Measurements from ENCODE around the gene MARCHF10.

MARCHF10 gene

DNA sequence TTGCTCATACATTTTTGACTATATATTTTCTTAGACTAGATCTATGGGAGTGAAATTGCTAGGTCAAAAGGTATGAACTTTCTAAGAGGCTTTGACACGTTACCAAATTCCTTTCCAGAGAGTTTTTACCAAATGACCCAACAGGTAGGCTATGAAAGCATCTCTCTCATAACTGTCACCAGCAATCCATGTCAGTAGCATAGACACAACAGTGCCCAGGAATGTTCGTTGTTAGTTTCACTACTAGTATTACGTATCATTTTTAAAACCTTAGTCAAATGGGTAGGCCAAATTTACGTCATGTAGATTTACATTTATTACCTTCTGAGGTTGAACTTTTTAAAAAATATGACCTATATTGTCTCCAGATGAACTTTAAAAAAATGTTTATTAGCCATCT is 66.8 kb downstream of the MARCHF10 start:
- ChIA-PET CTCF (no interaction called here), POLR2A (no interaction called here)
- no peak for TF ChIP-seq FOXM1 (IDR thresholded peaks at IDR 0.05; ENCODE audit: borderline replicate concordance)
- TF ChIP-seq CTBP1 (IDR thresholded peaks at IDR 0.05; ENCODE audit: borderline replicate concordance) = no peak
- no peak for TF ChIP-seq L3MBTL2 (conservative IDR thresholded peaks at IDR 0.05)
- no peak for DNase-seq (ENCODE audit: extremely low spot score)

- no peak for DNase-seq (ENCODE audit: extremely low spot score)
- TF ChIP-seq CTBP1 (IDR thresholded peaks at IDR 0.05; ENCODE audit: borderline replicate concordance) = no peak
- TF ChIP-seq PKNOX1 (IDR thresholded peaks at IDR 0.05) = no peak
- no peak for TF ChIP-seq ARNT (IDR thresholded peaks at IDR 0.05)
- TF ChIP-seq HDGF (IDR thresholded peaks at IDR 0.05; ENCODE audit: borderline replicate concordance) = no peak
- no peak for TF ChIP-seq ZNF384 (IDR thresholded peaks at IDR 0.05)
- TF ChIP-seq SUZ12 (IDR thresholded peaks at IDR 0.05) = no peak
- POLR2A ChIA-PET = no interaction called here
- CTCF ChIA-PET = no interaction called here
Measured at GRCh38 chr17:62739645-62740388, 68.3 kb downstream of the MARCHF10 start.

GRCh38 chr17:62738281-62738680 is 69.8 kb downstream of the MARCHF10 start:
- CTCF ChIA-PET = no interaction called here
- DNase-seq (ENCODE audit: extremely low spot score) = no peak
- POLR2A ChIA-PET = no interaction called here
- TF ChIP-seq PKNOX1 (IDR thresholded peaks at IDR 0.05) (no peak), BHLHE40 (IDR thresholded peaks at IDR 0.05; ENCODE audit: borderline replicate concordance) (no peak), L3MBTL2 (conservative IDR thresholded peaks at IDR 0.05) (no peak), HDGF (IDR thresholded peaks at IDR 0.05; ENCODE audit: borderline replicate concordance) (no peak), FOXM1 (IDR thresholded peaks at IDR 0.05; ENCODE audit: borderline replicate concordance) (no peak), CTBP1 (IDR thresholded peaks at IDR 0.05; ENCODE audit: borderline replicate concordance) (no peak), SP1 (IDR thresholded peaks at IDR 0.05) (no peak), LEF1 (IDR thresholded peaks at IDR 0.05; ENCODE audit: borderline replicate concordance) (no peak), ZNF384 (IDR thresholded peaks at IDR 0.05) (no peak), ARNT (IDR thresholded peaks at IDR 0.05) (no peak), FOXA1 (IDR thresholded peaks at IDR 0.05) (no peak), SUZ12 (IDR thresholded peaks at IDR 0.05) (no peak), TARDBP (IDR thresholded peaks at IDR 0.05) (no peak)

- CTCF ChIA-PET = no interaction called here
- POLR2A ChIA-PET = no interaction called here
- DNase-seq (ENCODE audit: extremely low spot score) = no peak
- TF ChIP-seq HDGF (IDR thresholded peaks at IDR 0.05; ENCODE audit: borderline replicate concordance) (no peak), SUZ12 (IDR thresholded peaks at IDR 0.05) (no peak), PKNOX1 (IDR thresholded peaks at IDR 0.05) (no peak), SP1 (IDR thresholded peaks at IDR 0.05) (no peak), ARNT (IDR thresholded peaks at IDR 0.05) (no peak)
Measured at GRCh38 chr17:62737513-62737912, 70.6 kb downstream of the MARCHF10 start.

DNA sequence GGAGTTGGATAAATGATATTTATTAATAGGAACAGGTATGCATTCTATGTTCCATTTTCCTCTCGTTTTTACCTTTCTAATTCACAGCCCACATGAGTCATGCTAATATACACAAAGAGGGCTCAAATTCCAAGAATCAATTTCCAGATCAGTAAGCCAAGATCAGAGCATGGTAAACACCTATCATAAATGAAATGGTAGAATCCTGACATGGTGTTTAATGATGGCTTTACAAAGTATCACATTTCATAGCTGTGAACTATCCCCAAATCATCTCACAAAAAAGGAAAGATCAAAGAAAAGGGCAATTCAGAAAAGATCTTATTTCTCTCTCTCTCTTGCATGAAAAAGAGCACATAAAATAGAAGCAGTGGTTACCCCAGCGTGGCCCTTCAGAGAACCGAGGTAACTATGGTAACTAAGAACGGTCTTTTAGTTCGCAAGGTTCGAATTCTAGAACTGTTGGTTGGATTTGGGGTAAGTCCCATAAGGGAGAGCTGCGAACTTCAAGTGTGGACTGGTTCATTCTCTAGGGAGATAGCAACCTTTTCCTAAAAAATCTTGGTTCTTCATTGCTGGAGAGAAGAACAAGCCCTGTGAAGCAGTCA is 73.0 kb downstream of the MARCHF10 start:
- no peak for TF ChIP-seq FOXM1 (IDR thresholded peaks at IDR 0.05; ENCODE audit: borderline replicate concordance)
- TF ChIP-seq CTBP1 (IDR thresholded peaks at IDR 0.05; ENCODE audit: borderline replicate concordance) = no peak
- TF ChIP-seq L3MBTL2 (conservative IDR thresholded peaks at IDR 0.05) = no peak
- TF ChIP-seq FOXA1 (IDR thresholded peaks at IDR 0.05) = no peak
- no peak for TF ChIP-seq SP1 (IDR thresholded peaks at IDR 0.05)
- no peak for TF ChIP-seq HDGF (IDR thresholded peaks at IDR 0.05; ENCODE audit: borderline replicate concordance)
- TF ChIP-seq FOXK2 (IDR thresholded peaks at IDR 0.05) = no peak
- TF ChIP-seq TARDBP (IDR thresholded peaks at IDR 0.05) = no peak
- no peak for TF ChIP-seq SUZ12 (IDR thresholded peaks at IDR 0.05)
- no peak for TF ChIP-seq LEF1 (IDR thresholded peaks at IDR 0.05; ENCODE audit: borderline replicate concordance)
- TF ChIP-seq BHLHE40 (IDR thresholded peaks at IDR 0.05; ENCODE audit: borderline replicate concordance) = no peak
- no peak for TF ChIP-seq NFRKB (IDR thresholded peaks at IDR 0.05)
- no peak for TF ChIP-seq ELF4 (IDR thresholded peaks at IDR 0.05)
- no peak for TF ChIP-seq ARNT (IDR thresholded peaks at IDR 0.05)
- ChIA-PET CTCF (no interaction called here), POLR2A (interaction anchor here (0.8 kb wide), 1 partner anchor 11 kb away, joined by 3 read pairs; no protein-coding TSS in a partner anchor)
- DNase-seq (ENCODE audit: extremely low spot score) = no peak

- ChIA-PET POLR2A (no interaction called here), CTCF (no interaction called here)
- TF ChIP-seq NFRKB (IDR thresholded peaks at IDR 0.05) (no peak), SUZ12 (IDR thresholded peaks at IDR 0.05) (no peak)
- no peak for DNase-seq (ENCODE audit: extremely low spot score)
Measured at GRCh38 chr17:62732125-62732524, 76.0 kb downstream of the MARCHF10 start.
